Activated naive CD8-positive, alpha-beta T cell treated with anti-CD3 and anti-CD28 coated beads for 36 hours (primary cell): ENCODE results near the gene VCL. TPM values are rescaled to one million over a fixed set of nuclear protein-coding genes. Genes with fewer than 3 reads are reported as not detected.

Experiments
- DNase-seq: peaks from one replicate; pipeline ENCODE4 v3.0.0; 2021
- H3K27ac Mint-ChIP-seq: one replicate; pipeline ENCODE4 v1.8.0; 2022; ENCODE audit warnings: mild to moderate bottlenecking, moderate library complexity, mixed read lengths
- H3K27me3 Mint-ChIP-seq: one replicate; pipeline ENCODE4 v1.8.0; 2022; ENCODE audit warnings: mild to moderate bottlenecking, mixed read lengths
- H3K36me3 Mint-ChIP-seq: one replicate; pipeline ENCODE4 v1.8.0; 2021; ENCODE audit warnings: mild to moderate bottlenecking, mixed read lengths
- H3K4me1 Mint-ChIP-seq: one replicate; pipeline ENCODE4 v1.8.0; 2021; ENCODE audit warnings: mixed read lengths
- H3K4me3 Mint-ChIP-seq: one replicate; pipeline ENCODE4 v1.8.0; 2022; ENCODE audit warnings: mild to moderate bottlenecking, moderate library complexity, mixed read lengths
- H3K9me3 Mint-ChIP-seq: one replicate; pipeline ENCODE4 v1.8.0; 2022; ENCODE audit warnings: mixed read lengths
- total RNA-seq, 2 experiments: library from RNA; stranded (reverse); gene quantifications; one replicate each; pipeline ENCODE4 v1.2.3, GENCODE V29; 2021

VCL gene
- total RNA-seq, 2 experiments from 2014 or later: 9.6 to 10.0 TPM

DNA sequence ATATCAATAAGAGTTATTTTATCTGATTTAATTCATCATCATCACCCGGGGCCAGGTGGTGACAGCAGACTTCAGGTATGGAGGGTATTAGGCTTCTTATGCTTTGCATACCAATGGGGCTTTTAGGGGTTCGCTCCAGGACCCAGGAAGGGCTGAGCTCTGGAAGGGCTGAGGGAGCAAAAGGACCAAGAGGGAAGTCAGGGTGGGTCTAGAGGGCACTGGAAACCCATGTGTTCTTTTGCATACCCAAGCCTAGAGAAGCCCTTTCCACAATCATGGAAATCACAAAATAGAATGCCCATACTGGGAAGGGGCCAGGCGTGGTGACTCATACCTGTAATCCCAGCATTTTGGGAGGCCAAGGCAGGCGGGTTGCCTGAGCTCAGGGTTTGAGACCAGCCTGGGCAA lies 30.9 kb upstream of the VCL start:
- Mint-ChIP-seq H3K9me3 (no peaks in the 10 kb centered on the region), H3K27me3 (peaks cover 3% of the 10 kb centered on the region), H3K36me3 (no peaks in the 10 kb centered on the region), H3K27ac (no peak overlapping the region), H3K4me1 (peaks cover 4% of the 10 kb centered on the region), H3K4me3 (no peak overlapping the region)
- DNase-seq: no peak

DNA sequence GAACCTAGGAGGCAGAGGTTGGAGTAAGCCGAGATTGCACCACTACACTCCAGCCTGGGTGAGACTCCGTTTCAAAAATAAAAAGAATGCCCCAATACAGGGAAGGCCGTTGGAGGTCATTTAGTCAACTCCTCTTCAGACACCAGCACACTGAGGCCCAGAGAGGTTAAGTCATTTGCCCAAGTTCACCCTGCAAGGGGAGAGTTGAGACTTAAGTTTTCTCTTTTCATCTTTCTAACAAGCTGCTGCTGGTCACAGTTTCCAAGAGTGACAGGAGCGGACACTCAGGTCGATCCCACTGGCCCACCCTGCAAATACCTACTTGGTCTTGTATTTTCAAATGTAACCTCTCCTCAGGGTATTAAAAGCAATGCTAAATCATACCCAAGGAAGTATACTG lies 30.4 kb upstream of the VCL start:
- Mint-ChIP-seq H3K27ac (no peak overlapping the region), H3K4me3 (no peak overlapping the region), H3K4me1 (peaks cover 4% of the 10 kb centered on the region), H3K9me3 (no peaks in the 10 kb centered on the region), H3K36me3 (no peaks in the 10 kb centered on the region), H3K27me3 (peaks cover 3% of the 10 kb centered on the region)
- no peak for DNase-seq

DNA sequence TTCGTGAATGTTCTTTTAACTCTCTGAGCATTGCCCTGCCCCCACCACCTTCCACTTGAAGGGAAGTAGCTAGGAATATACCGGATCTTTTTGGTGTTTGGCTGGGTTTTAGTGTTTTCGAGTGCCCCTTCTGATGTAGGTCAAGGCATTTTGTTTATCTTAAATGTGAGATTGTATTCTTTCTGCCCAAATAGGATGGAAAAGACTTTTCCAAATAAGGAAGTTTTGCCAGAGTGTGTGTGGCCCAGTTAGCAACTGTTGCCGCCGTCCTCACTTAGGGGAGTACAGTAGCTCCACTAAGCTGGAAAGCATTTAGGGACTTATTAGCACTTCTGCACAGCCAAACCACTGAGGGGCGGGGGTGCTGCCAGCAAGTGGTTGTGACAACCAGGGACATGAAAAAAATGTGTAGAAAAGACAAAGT lies 29.8 kb upstream of the VCL start:
- Mint-ChIP-seq H3K4me3 (no peak overlapping the region), H3K4me1 (peaks cover 4% of the 10 kb centered on the region), H3K9me3 (no peaks in the 10 kb centered on the region), H3K36me3 (no peaks in the 10 kb centered on the region), H3K27ac (no peak overlapping the region), H3K27me3 (peaks cover 3% of the 10 kb centered on the region)
- DNase-seq: no peak

DNA sequence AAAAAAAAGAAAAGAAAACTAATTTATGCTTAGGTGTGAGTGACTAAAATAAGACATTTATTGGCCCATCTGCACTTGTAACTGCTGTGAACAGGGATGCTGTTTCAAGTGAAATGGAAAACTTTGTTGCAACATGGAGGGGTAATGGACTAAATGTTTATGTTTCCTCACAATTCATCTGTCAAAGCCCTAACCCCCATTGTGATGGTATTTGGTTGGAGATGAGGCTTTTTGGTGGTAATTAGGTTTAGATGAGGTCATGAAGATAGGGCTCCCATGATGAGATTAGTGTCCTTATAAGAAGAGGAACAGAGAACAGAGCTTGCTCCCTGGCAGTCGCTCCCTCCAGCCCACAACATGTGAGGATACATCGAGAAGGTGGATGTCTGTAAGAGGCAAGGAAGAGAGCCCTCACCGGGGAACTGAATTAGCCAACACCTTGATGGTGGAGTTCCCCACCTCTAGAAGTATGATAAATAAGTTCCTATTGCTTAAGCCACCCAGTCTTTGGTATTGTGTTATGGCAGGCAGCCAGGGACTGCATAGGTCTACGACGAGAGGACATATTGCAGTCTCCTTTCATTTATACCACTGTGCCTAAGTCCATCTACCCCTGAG lies 28.6 kb upstream of the VCL start:
- Mint-ChIP-seq H3K9me3 (no peaks in the 10 kb centered on the region), H3K4me1 (peaks cover 13% of the 10 kb centered on the region), H3K27ac (no peak overlapping the region), H3K36me3 (no peaks in the 10 kb centered on the region), H3K27me3 (peaks cover 3% of the 10 kb centered on the region), H3K4me3 (no peak overlapping the region)
- DNase-seq: no peak

DNA sequence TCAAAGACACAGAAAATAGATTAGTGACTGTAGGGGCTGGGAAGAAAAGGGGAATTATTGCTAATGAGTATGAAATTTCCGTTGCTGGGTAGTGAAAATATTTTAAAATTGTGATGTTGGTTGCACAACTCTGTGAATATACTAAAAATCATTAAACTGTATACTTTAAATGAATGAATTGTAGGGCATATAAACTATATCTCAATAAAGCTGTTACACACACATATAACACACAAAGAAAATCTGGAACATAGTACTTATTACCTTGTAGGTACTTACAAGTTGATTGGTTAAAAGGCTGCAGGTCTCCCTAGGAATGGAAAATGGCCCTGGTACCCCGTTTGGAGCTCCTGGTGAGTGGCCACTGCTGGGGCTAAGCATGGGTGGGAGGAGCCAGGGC lies 27.1 kb upstream of the VCL start:
- peaks cover 16% of the 10 kb centered on the region for H3K4me1 Mint-ChIP-seq
- no peak overlapping the region for H3K27ac Mint-ChIP-seq
- no peaks in the 10 kb centered on the region for H3K9me3 Mint-ChIP-seq
- DNase-seq: no peak
- H3K27me3 Mint-ChIP-seq: peaks cover 3% of the 10 kb centered on the region
- peaks cover 2% of the 10 kb centered on the region for H3K36me3 Mint-ChIP-seq
- no peak overlapping the region for H3K4me3 Mint-ChIP-seq

DNA sequence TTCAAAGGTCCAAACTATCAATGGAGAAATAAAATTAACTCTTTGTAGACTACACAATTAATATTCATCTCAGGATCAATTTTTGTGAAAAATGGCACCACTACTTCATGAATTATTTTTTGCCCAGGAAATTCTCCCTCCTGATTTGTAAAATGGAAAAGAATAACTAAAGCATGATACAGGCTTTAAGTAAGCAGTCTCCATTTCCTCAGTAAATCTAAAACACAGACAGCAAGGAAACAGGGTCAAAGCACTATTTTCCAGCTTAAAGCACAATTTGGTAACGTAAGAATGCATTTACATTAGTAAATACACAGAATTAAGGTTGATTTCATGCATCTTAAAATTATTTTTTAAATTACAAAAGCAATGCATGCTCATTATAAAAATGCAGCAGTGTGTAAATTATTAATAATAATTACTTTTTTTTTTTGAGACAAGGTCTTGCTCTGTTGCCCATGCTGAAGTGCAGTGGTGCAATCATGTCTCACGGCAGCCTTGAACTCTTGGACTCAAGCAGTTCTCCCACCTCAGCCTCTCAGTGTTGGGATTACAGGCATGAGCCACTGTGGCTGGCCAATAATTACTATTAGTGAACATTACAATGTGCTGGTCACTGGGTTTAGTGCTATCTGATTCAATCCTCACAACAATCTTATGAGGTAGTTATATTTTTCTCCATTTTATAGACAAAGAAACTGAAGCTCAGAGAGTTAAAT lies 26.1 kb upstream of the VCL start:
- Mint-ChIP-seq H3K4me1 (peaks cover 16% of the 10 kb centered on the region), H3K36me3 (peaks cover 2% of the 10 kb centered on the region), H3K4me3 (no peak overlapping the region), H3K9me3 (no peaks in the 10 kb centered on the region), H3K27me3 (peaks cover under 1% of the 10 kb centered on the region), H3K27ac (no peak overlapping the region)
- no peak for DNase-seq

DNA sequence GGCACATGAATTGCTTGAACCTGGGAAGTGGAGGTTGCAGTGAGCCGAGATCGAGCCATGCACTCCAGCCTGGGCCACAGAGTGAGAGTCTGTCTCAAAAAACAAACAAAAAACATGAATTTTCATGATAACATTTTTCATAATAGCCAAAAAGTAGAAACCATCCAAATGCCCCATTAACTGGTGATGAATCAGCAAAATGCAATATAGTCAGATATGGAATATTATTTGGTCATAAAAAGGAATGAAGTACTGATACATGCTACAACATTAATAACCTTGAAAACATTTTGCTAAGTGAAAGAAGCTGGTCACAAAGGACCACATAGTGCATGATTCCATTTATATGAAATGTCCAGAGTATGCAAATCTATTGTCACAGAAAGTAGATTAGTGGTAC lies 24.5 kb upstream of the VCL start:
- H3K9me3 Mint-ChIP-seq: no peaks in the 10 kb centered on the region
- peaks cover 2% of the 10 kb centered on the region for H3K36me3 Mint-ChIP-seq
- no peak for DNase-seq
- peaks cover 16% of the 10 kb centered on the region for H3K4me1 Mint-ChIP-seq
- H3K4me3 Mint-ChIP-seq: no peak overlapping the region
- H3K27me3 Mint-ChIP-seq: no peaks in the 10 kb centered on the region
- no peak overlapping the region for H3K27ac Mint-ChIP-seq

DNA sequence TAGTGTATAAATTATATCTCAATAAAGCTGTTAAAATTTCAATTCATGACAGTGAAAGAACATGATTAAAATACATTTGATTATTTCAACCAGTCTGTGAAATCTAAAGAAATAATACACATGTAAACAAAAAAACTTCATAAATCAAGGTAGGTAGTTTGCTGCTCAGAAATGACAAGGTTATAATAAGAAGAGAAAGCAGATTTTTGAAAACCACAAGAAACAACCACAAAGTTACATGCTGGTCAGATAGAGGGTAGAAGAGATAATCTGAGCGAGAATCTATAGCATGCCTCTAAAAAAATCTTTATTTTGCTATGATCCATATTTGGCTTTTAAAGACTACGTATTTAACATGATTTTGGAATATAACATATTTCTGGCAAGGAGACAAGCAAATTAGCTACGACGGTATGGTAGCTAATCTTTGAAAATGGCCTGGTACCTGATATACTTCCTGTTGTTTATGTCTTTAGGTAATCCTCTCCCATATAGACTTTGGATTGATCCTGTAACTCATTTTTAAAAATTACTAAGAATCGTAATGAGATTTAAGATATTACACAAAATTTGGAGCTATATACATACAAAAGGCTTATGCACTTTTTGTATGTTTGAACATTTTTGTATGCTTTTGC lies 23.5 kb upstream of the VCL start:
- H3K4me1 Mint-ChIP-seq: peaks cover 15% of the 10 kb centered on the region
- no peaks in the 10 kb centered on the region for H3K9me3 Mint-ChIP-seq
- no peaks in the 10 kb centered on the region for H3K27me3 Mint-ChIP-seq
- H3K27ac Mint-ChIP-seq: no peak overlapping the region
- no peak for DNase-seq
- peaks cover 2% of the 10 kb centered on the region for H3K36me3 Mint-ChIP-seq
- H3K4me3 Mint-ChIP-seq: no peak overlapping the region

DNA sequence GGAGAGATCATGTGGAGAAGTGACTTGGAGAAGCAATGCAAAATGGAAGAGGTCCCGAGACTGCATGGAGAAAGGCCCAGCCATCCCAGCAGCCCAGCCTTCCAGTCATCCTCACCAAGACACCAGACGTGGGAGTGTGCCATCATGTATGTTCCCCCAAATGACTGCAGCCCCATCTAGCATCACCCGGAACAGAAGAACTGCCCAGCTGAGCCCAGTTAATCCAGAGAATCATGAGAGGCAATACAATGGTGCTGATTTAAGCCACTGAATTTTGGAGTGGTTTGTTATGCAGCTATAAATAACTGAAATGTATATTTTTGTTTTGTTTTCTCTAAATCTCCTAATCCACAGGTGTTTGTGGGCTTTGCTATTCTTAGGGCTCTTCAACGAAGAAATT lies 22.5 kb upstream of the VCL start:
- H3K36me3 Mint-ChIP-seq: peaks cover 2% of the 10 kb centered on the region
- no peak overlapping the region for H3K27ac Mint-ChIP-seq
- H3K27me3 Mint-ChIP-seq: no peaks in the 10 kb centered on the region
- H3K4me1 Mint-ChIP-seq: peaks cover 12% of the 10 kb centered on the region
- no peak overlapping the region for H3K4me3 Mint-ChIP-seq
- H3K9me3 Mint-ChIP-seq: no peaks in the 10 kb centered on the region
- DNase-seq: no peak

DNA sequence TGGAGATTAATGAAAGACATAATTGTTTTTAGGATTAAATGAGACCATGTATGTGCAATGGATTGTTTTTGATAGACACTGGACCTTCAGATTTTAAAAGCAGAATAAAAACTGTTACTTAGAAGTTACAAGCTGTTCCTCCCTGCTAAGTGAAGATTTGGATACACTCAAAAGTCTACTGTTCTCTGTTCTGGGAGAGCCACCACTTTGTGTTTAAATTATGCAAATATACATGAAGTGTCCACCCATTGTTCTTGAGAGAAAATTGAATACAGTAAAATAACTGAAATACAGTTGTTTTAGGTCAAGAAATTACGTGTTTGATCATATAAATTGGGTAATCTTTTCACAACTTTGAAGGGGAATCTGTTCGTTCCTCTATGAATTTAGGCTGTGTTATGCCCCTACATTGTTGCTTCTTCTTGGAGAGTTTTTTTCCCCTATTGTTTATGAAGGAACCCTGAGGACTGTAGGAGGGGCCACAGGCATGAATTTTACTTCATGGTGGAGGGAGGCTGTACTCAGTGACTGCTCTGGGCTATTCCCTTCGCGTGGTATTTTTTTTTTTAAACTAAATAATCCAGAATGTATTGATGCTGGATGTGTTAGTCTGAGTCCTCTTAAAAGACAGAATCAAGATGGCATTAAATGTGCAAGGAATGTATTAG lies 18.6 kb upstream of the VCL start:
- Mint-ChIP-seq H3K4me1 (peaks cover 4% of the 10 kb centered on the region), H3K36me3 (peaks cover 2% of the 10 kb centered on the region), H3K27ac (no peak overlapping the region), H3K27me3 (no peaks in the 10 kb centered on the region), H3K9me3 (no peaks in the 10 kb centered on the region), H3K4me3 (no peak overlapping the region)
- no peak for DNase-seq

DNA sequence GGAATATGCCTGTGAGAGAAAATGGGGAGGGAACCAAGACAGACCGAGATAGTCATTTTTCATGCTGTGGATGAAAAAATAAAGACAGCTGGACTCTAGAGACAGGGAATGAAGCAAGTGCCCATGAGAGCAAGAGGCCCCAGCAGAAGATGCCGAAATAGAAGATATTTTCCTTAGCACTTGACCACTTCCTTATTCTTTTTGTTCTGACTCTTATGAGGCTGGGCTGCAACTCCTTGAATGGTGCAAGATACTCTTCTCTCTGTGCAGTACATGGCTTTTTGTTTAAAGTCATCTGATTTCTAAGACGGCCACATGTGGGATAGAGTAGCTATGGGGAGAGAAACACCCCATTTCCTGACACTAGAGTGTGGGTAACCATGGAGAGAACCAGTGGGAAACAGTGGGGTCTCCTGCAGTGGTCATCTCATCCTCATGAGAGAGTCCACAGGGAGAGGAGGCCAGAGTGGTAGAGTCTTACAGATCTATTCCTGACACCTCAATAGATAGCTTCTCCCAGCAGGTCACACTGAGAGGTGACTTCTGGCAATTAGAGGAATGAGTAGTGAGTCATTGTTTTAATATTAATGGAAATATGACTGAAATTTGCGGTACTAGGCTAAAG lies 18.0 kb upstream of the VCL start:
- H3K9me3 Mint-ChIP-seq: no peaks in the 10 kb centered on the region
- H3K27ac Mint-ChIP-seq: no peak overlapping the region
- no peak for DNase-seq
- H3K27me3 Mint-ChIP-seq: no peaks in the 10 kb centered on the region
- H3K4me1 Mint-ChIP-seq: no peaks in the 10 kb centered on the region
- H3K4me3 Mint-ChIP-seq: no peak overlapping the region
- peaks cover 2% of the 10 kb centered on the region for H3K36me3 Mint-ChIP-seq

DNA sequence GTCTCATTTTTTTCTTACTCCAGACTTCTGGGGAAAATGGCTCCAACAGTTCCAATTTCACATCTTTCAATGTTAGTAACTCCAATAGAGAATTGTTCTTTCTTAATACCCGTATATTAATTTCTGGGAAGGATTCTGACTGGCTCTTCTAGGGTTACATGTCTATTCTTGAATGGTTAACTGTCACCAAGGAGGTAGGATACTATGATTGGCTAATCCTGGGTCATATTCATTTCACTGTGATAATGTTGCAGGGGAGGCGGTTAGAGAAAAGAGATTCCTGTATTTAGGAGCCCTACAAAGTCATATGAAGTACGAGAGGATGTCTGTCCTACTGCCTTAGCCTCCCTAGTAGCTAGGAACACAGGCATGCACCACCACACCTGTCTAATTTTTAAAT lies 16.1 kb upstream of the VCL start:
- no peaks in the 10 kb centered on the region for H3K36me3 Mint-ChIP-seq
- DNase-seq: no peak
- H3K4me1 Mint-ChIP-seq: no peaks in the 10 kb centered on the region
- no peaks in the 10 kb centered on the region for H3K9me3 Mint-ChIP-seq
- H3K27ac Mint-ChIP-seq: no peak overlapping the region
- no peak overlapping the region for H3K4me3 Mint-ChIP-seq
- no peaks in the 10 kb centered on the region for H3K27me3 Mint-ChIP-seq

DNA sequence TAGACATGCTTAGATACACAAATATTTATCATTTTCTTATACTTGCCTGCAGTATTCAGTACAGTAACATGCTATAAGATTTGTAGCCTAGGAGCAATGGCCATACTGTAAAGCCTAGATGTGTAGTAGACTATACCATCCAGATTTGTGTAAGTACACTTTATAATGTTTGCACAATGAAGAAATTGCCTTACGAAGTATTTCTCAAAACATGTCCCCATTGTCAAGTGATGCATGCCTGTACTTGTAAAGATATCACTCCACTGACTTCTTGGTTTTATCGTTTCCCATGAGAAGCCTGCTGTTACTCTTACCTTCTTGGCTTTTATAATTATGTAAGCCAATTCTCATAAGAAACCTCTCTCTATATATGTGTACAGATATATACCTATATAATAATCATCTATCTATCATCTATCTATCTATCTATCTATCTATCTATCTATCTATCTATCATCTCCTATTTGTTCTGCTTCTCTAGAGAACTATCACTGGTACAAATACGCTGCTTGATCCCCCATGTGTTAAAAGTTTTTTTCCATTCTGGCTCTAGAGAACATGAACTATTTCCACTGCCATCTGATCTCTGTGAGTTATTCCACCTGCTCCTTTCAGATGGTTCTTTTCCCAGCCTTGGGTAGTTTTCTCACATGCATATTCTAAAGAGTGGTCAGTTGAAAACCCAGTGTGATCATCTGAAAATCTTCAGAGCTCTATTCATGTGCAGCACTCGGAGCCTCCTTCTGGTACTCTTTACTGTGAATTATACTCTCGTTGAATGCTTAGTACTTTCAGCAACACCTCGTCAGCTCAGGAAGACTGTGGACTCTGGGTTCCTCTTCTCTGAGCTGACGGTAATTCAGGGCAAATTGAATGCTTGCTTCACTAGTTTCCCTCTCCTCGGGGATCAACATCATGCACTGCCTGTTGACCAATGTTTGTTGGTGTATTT lies 14.5 kb upstream of the VCL start:
- H3K36me3 Mint-ChIP-seq: no peaks in the 10 kb centered on the region
- H3K4me1 Mint-ChIP-seq: no peaks in the 10 kb centered on the region
- H3K9me3 Mint-ChIP-seq: no peaks in the 10 kb centered on the region
- no peak overlapping the region for H3K4me3 Mint-ChIP-seq
- H3K27ac Mint-ChIP-seq: no peak overlapping the region
- H3K27me3 Mint-ChIP-seq: no peaks in the 10 kb centered on the region
- no peak for DNase-seq

DNA sequence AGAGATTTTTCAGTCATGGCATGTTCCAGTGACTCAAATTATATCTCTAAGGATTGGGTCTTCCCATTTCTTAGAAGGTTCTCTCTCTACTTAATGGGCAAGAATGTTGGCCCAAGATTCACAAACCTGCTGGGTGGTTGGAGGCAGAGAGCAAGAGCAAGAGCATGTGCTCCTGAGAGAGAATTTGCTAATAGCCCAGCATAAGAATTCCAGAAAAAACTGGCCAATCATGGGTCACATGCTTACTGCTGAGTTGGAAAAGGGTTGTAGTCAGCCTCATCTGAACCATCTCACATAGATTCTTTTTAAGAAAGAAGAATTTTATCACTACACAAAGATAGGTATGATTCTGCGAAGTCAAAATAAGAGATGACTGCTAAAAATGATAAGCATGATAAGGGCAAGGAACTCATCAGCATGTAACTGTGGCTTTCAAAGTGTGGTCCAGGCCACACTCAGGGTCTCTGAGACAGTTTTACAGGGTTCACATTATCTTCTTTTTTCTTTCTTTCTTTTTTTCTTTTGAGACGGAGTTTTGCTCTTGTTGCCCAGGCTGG lies 8.2 kb upstream of the VCL start:
- no peaks in the 10 kb centered on the region for H3K36me3 Mint-ChIP-seq
- H3K27me3 Mint-ChIP-seq: no peaks in the 10 kb centered on the region
- H3K27ac Mint-ChIP-seq: no peak overlapping the region
- peaks cover 26% of the 10 kb centered on the region for H3K4me1 Mint-ChIP-seq
- no peaks in the 10 kb centered on the region for H3K9me3 Mint-ChIP-seq
- no peak for DNase-seq
- no peak overlapping the region for H3K4me3 Mint-ChIP-seq
